Stimulated activated CD8-positive, alpha-beta memory T cell treated with anti-CD3 and anti-CD28 coated beads, Interleukin-12 subunit alpha, Interleukin-12 subunit beta, amount 100 ng/mL, for 24 hours (primary cell): ENCODE results near the gene SDK1.

Source experiments
- DNase-seq: peaks from one replicate; pipeline ENCODE4 v3.0.0-alpha.2; 2020; ENCODE audit errors: extremely low read depth

The SDK1 gene

GRCh38 chr7:3412871-3413270 lies 111.8 kb downstream of the SDK1 start:
- DNase-seq, result no peak

- DNase-seq, result no peak
Measured at GRCh38 chr7:3415861-3416312, 114.8 kb downstream of the SDK1 start.

DNA sequence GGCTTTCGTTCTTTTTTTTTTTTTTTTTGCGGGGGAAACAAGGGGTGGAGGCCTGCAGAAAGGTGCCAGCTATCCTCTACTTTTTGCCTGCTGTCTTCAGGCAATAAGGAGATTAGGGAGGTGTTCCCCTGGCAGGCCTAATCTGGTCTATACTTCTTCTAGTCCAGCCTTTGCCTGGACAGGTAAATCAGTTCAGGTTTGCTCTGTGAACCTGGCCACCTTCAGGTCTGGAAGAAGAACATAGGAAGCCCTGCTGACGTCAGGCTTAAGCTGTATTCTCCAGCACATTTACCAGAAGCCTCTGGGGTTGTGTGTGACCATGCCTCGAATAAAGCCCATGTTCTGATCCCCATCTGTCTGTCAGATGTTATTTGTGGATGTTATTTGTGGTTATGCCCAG lies 115.4 kb downstream of the SDK1 start:
- DNase-seq, result no peak

DNA sequence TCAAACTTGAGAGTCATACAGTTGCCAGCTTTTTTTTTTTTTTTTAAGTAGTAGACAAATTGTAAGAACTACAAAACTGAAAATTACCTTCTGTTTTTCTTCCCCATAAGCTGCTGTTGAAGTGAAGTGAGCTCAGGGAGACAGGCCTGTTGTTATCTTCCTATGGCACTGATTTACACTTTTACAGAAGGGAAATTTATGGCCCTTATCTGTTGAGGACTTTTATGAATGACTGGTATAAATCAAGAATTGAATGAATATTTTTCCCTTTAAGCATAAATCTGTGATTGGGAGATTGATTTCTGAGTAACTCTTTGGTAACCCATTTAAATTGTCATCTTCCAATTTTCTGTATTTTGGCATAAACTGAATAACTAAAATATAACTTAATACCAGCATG lies 124.0 kb downstream of the SDK1 start:
- DNase-seq, result no peak

DNA sequence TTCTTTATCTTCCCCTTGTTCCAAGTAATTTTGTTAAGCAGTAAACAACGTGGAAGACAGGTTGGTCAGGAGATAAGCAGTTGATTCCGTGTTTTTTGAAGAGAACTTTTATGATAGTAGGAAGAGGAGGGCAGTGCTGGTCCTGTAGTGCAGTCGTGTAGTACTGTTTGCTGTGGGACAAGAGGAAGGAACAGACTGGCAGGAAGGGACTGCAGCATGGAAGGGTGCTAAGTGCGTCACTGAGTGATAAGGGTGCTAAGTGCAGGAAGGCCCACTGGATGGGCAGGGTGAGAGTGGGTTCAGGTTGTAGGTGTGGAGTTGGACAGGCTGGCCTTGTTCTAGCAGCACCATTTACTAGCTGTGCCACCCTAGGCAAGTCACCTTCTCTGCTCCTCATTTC lies 125.0 kb downstream of the SDK1 start:
- no peak for DNase-seq

- DNase-seq, result no peak
Measured at GRCh38 chr7:3427957-3428356, 126.9 kb downstream of the SDK1 start.

DNA sequence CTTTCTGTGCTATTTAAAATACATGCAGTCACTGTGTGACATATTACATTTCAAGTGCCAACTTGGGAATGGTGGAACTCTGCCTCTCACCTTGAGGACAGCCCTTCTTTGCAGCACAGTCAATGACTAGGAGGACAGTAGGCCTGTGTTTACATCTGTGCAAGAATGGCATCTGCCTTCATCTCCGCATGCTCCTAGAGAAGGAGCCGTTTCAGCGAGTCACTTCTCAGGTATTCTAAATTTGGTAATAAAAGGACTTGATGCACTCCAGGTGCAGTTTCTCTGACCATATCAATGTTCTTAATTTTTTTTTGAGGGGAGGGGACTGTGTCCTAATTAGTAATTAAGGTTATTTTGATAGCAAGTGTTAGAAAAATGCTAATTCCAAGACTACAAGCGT lies 128.9 kb downstream of the SDK1 start:
- no peak for DNase-seq

DNA sequence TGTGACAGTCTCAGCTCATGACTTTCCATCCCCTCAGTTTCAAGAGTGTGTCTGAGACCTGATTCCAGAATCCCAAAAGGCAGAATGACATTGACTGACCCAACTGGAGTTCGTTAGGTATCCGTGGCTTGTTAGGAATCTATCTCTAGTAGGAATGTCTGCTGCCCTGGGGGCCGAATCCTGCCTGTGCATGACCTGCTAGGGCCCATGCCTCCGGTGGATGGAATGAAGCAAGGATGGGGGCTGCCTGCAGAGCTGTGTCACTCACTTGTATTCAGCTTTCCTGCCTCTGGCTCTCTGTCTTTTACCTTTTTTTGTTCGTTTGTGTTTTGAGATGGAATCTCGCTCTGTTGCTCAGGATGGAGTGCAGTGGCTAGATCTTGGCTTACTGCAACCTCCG lies 129.5 kb downstream of the SDK1 start:
- DNase-seq, result no peak

DNA sequence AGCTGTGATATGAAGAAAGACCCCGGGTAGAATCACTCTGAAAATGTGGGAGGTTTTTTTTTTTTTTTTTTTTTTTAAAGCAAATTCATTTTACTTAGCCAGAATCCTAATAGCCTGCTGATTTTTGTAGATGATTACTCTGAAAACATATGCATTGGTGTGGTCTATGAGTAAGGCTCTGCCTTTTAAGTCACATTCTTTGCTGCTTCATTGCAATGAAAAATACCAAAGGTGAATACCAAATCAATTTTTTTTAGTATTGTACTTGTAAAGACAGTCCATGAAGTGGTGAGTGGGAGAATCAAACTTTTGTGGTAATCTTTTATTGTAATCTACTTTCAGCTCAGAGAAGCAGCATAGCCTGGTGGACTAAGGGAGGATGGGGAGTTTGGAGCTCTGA lies 130.3 kb downstream of the SDK1 start:
- no peak for DNase-seq

DNA sequence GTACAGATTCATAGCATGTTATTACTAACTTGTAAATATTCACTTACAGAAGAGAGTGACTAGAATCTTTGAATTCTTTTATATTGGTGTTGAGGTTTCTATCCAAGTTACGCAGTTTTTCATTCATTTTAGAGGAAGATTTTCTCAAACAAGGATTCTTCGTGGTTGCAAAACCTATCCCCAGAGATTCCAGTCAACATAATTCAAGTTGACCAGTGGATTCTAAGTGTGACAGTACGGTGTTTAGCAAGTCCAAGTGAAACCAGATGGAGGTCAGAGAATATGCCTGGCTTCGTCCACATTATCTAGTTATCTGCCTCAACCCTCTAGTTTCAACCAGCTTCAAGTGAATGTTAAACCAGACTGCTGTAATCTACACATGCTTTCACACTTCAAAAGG lies 131.9 kb downstream of the SDK1 start:
- no peak for DNase-seq

DNA sequence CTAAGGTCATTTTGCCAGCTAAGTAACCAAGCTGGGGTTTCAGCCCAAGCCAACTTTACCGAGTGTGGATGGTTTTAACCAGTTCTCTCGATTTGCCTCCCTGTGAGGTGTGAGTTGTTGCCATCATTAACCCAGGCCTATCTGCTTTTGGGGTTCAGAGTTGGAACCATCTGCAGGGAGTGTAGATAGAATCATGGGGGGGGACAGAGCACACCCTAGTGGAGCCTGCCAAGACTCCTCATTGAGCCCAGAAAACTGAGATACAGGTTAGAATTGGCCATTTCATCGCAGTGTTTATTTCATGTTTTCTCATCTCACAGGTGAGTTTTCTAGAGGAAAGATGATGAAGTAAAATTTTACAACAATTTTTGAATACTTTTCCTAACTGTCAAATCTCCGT lies 133.6 kb downstream of the SDK1 start:
- DNase-seq, result no peak

GRCh38 chr7:3436112-3436511 lies 135.1 kb downstream of the SDK1 start:
- DNase-seq, result no peak

DNA sequence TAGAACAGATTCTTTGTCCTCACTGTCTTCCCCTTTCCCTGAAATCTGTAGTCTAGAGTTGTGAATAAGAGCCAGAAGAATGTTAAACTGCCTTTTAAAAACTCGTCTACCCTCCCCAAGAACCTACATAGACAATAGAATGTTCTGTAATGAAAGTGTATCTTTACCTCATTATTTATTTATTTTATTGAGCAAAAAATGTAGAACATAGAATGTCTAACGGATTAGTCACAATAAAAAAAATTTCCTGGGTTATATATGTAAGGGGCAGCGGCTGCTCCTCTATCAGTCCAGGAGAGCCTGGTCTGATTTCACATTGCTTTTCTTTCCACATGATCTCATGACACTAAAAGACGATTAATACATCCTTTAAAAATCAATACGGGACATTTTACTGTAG lies 135.7 kb downstream of the SDK1 start:
- DNase-seq, result no peak

DNA sequence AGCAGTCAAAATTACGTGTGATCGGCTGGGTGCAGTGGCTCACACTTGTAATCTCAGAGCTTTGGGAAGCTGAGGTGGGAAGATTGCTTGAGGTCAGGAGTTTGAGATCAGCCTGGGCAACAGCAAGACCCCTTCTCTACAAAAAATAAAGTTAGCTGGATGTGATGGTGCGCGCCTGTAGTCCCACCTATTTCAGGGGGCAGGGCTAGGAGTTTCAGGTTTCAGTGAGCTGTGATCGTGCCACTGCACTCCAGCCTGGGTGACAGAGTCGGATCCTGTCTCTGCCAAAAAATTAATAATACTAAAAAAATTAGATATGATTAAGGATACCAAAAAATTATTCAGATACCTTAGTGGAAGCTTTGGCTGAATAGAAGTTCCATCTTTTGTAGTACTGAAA lies 136.4 kb downstream of the SDK1 start:
- no peak for DNase-seq

GRCh38 chr7:3438352-3438751 lies 137.3 kb downstream of the SDK1 start:
- no peak for DNase-seq

- no peak for DNase-seq
Measured at GRCh38 chr7:3439333-3440030, 138.4 kb downstream of the SDK1 start.

GRCh38 chr7:3440509-3440908 lies 139.5 kb downstream of the SDK1 start:
- no peak for DNase-seq

GRCh38 chr7:3443716-3444115 lies 142.7 kb downstream of the SDK1 start:
- DNase-seq, result no peak

DNA sequence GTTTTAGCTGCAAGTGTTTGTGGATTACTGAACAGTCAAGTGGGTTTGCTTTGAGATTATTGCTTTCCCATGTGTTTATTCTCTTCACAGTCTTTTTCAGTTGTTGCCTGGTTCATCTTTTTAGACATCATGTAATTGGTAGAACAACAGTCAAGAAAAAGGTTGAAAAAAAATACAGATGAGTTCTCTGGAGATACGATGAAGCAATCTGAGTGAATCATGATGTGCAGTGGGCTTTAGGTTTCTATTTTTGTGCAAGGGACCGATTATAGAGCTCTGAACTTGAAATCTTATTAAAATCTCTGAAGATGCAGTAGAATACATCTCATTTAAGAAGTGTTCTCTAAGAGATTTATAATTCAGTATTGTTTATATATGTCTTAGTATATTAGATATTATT lies 145.7 kb downstream of the SDK1 start:
- no peak for DNase-seq

GRCh38 chr7:3451701-3452100 lies 150.6 kb downstream of the SDK1 start:
- DNase-seq, result no peak

DNA sequence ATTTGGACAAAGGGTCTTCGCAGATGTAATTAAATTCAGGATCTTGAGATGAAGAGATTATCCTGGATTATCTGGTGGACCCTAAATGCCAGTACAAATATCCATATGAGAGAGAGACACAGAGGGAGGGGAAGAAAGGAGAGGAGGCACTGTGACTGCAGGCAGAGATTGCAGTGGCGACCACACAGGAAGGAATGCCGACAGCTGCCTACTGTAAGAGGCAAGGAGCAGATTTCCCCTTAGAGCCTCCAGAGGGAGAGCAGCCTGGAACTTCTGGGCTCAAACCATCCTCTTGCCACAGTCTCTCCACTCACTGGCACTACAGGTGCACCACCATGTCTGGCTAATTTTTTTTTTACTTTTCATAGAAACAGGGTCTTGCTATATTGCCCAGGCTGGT lies 152.3 kb downstream of the SDK1 start:
- no peak for DNase-seq

DNA sequence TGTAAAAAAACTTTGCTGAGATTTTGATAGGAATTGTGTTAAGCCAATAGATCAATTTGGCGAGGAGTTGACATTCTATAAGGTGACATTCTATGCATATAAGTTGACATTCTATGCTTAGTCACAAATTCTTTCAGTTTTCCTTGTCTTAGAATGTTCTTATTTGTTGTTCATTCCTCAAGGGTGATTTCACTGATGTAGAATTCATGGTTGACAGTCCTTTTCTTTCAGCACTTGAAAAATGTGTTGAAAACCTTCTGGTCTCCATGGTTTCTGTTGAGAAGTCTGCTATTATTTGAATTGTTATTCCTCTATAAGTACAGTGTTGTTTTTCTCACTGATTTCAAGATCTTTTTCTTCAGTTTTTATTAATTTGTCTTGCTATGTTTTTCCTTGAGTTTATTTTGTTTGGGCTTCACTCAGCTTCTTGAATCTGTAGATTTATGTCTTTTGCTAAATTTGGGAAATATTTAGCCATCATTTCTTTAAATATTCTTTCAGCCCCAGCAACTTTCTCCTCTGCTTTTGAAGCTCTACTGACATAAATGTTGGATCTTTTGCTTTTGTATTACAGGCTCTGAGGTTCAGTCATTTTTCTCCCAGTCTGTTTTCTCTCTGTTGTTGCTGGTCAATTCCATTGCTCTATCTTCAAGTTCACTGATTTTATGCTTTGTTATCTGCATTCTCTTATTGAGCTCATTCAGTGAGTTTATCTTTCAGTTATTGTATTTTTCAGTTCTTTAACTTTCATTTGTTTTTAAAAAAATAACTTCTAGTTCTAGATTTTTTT lies 154.9 kb downstream of the SDK1 start:
- DNase-seq, result no peak

DNA sequence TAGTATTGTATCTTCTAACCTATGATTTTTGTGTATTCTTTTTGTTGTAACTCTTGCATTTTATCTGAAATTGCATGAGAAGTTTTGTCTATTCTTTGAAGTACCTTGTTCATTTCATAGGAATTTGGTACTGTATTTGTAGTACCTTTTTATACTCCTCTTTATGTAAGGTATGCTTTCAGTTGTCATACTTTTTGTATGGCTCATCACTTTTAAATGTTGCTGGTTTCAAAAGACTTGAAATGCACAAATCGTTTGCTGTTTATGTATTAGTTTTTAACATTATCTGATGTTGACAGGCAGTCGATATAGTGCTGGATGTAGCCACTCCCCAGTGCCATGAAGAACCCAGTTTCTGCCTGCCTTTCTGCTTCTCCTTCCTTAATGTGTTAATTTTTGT lies 158.1 kb downstream of the SDK1 start:
- no peak for DNase-seq

DNA sequence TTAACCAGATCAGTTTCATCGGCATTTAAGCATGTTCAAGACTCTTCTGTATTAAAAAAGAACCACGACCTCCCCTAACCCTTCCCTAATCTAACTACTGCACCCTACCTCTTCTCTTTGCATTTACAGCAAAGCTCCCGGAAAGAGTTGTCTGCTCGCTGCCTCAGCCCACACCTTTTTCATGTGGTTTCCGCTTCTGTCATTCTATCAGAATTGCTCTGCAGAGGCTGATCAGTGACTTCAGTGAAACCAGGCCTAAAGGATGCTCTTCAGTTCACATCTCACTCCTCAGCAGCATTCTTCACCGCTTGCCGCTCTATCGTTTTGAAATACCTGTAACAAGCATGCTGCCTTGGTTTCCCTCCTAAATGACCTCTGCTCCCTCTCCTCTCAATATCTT lies 160.9 kb downstream of the SDK1 start:
- DNase-seq, result peak; percentile 20
